ENCODE data around the gene FBLN1. TPM values are rescaled to one million over a fixed set of nuclear protein-coding genes. Genes with fewer than 3 reads are reported as not detected.

Gene FBLN1
- polyA plus RNA-seq, 1 donor from 2014 or later = 3.4 TPM

DNA sequence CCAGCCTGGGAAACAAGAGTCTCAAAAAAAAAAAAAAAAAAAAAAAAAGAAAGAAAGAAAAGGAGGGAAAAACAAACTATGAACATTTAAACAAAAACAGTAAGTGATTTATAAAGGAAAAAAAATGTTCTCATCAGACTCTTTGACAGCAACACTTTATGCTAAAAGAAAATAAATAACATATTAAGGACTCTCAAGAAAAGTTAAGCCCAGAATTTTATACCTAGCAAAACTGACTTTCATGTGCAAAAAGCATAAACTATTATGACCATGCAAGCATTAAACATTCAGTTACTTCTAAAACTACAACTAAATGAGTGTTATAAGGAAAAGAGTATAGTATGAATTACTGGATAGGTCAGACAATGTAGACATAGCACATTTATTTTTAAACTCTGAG, 68.4 kb downstream of the FBLN1 start:
- no peaks in the 10 kb centered on the region for H3K79me2 ChIP-seq (replicated peaks; ENCODE audit: insufficient read depth, low read length)
- no peak for TF ChIP-seq TAF1 (IDR thresholded peaks at IDR 0.05; ENCODE audit: low read depth)
- no peak for TF ChIP-seq EP300 (conservative IDR thresholded peaks at IDR 0.05; ENCODE audit: poor library complexity, severe bottlenecking)
- TF ChIP-seq RAD21 (conservative IDR thresholded peaks at IDR 0.05) = no peak
- no peaks in the 10 kb centered on the region for H3K36me3 ChIP-seq (ENCODE audit: insufficient read depth, low read length)
- no peaks in the 10 kb centered on the region for H4K20me1 ChIP-seq (ENCODE audit: insufficient read depth)
- no peak overlapping the region for H3K27ac ChIP-seq (ENCODE audit: low read length)
- H3K4me3 ChIP-seq (ENCODE audit: low read length) = no peak overlapping the region
- H3K9me3 ChIP-seq (ENCODE audit: low read length) = no peaks in the 10 kb centered on the region
- no peak overlapping the region for H2AFZ ChIP-seq (ENCODE audit: low read depth, low read length)
- H3K27me3 ChIP-seq (ENCODE audit: insufficient read depth, low read depth, low read length) = no peaks in the 10 kb centered on the region
- H3K4me2 ChIP-seq (ENCODE audit: low read length) = no peak overlapping the region
- no peaks in the 10 kb centered on the region for H3K9me2 ChIP-seq (ENCODE audit: insufficient read depth, low read length)
- H3F3A ChIP-seq (ENCODE audit: insufficient read depth, low read length, poor library complexity, severe bottlenecking) = no peaks in the 10 kb centered on the region
- no peak overlapping the region for H3K9ac ChIP-seq (ENCODE audit: low read length)

DNA sequence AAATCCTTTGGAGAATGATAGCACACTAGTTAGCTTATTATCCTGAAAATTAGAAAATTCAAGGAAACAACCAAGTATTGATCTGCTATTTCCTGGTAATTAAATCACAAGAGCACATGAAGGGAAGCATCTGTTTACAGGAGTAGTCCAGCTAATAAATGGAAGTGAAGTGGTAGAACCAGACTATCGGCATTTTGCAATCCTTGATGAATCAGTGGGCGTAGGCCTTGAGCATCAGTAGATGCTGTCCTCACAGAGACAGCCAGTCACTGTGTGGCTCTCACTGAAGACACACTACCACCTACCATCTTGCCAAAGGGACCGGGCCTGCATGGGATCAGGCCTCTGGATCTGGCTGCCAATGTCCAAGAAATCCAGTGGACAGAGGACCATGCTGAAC, 69.8 kb downstream of the FBLN1 start:
- H3K27me3 ChIP-seq (ENCODE audit: insufficient read depth, low read depth, low read length) = no peaks in the 10 kb centered on the region
- no peaks in the 10 kb centered on the region for H3K79me2 ChIP-seq (replicated peaks; ENCODE audit: insufficient read depth, low read length)
- H3K4me2 ChIP-seq (ENCODE audit: low read length) = no peak overlapping the region
- no peak overlapping the region for H3K4me3 ChIP-seq (ENCODE audit: low read length)
- no peaks in the 10 kb centered on the region for H3F3A ChIP-seq (ENCODE audit: insufficient read depth, low read length, poor library complexity, severe bottlenecking)
- no peak overlapping the region for H3K9ac ChIP-seq (ENCODE audit: low read length)
- H3K9me3 ChIP-seq (ENCODE audit: low read length) = no peaks in the 10 kb centered on the region
- no peak for TF ChIP-seq REST (IDR thresholded peaks at IDR 0.05; ENCODE audit: borderline replicate concordance)
- no peak for TF ChIP-seq TAF1 (IDR thresholded peaks at IDR 0.05; ENCODE audit: low read depth)
- TF ChIP-seq POLR2AphosphoS5 (IDR thresholded peaks at IDR 0.05) = no peak
- TF ChIP-seq CTCF (IDR thresholded peaks at IDR 0.05; ENCODE audit: poor library complexity, severe bottlenecking) = no peak
- TF ChIP-seq RAD21 (conservative IDR thresholded peaks at IDR 0.05) = no peak
- TF ChIP-seq SMC3 (conservative IDR thresholded peaks at IDR 0.05; ENCODE audit: poor library complexity) = no peak
- TF ChIP-seq EP300 (conservative IDR thresholded peaks at IDR 0.05; ENCODE audit: poor library complexity, severe bottlenecking) = no peak
- TF ChIP-seq MXI1 (conservative IDR thresholded peaks at IDR 0.05; ENCODE audit: poor library complexity, severe bottlenecking) = no peak
- TF ChIP-seq EZH2 (IDR thresholded peaks at IDR 0.05; ENCODE audit: borderline replicate concordance, insufficient read depth, low read length, poor library complexity, severe bottlenecking) = no peak
- no peak overlapping the region for H3K27ac ChIP-seq (ENCODE audit: low read length)
- no peaks in the 10 kb centered on the region for H4K20me1 ChIP-seq (ENCODE audit: insufficient read depth)
- H3K36me3 ChIP-seq (ENCODE audit: insufficient read depth, low read length) = no peaks in the 10 kb centered on the region
- H3K9me2 ChIP-seq (ENCODE audit: insufficient read depth, low read length) = no peaks in the 10 kb centered on the region
- no peak overlapping the region for H2AFZ ChIP-seq (ENCODE audit: low read depth, low read length)

Data from neural cell (in vitro differentiated cells).